ENCODE measurements around the gene CHRNA4. TPM values are rescaled to one million over a fixed set of nuclear protein-coding genes. Genes with fewer than 3 reads are reported as not detected.

The CHRNA4 gene
- total RNA-seq, 1 donor from 2014 or later = 165 TPM

GRCh38 chr20:63351811-63352591 lies 9.1 kb downstream of the CHRNA4 start:
- H3K4me1 Mint-ChIP-seq (ENCODE audit: low read depth, unreplicated experiment) = peaks cover 8% of the 10 kb centered on the region
- H3K9me3 Mint-ChIP-seq (ENCODE audit: unreplicated experiment) = peaks cover 19% of the 10 kb centered on the region
- H3K27me3 Mint-ChIP-seq (ENCODE audit: unreplicated experiment) = peaks cover 20% of the 10 kb centered on the region
- H3K4me3 Mint-ChIP-seq (ENCODE audit: unreplicated experiment) = peak overlapping the region; percentile 39
- TF ChIP-seq CTCF (IDR thresholded peaks at IDR 0.05; ENCODE audit: partially characterized antibody, unreplicated experiment) = no peak
- DNase-seq = peak; percentile 84
- H3K27ac Mint-ChIP-seq (ENCODE audit: unreplicated experiment) = peak overlapping the region; percentile 39
- peaks cover 9% of the 10 kb centered on the region for H3K36me3 Mint-ChIP-seq (ENCODE audit: unreplicated experiment)

GRCh38 chr20:63351326-63351700 lies 9.8 kb downstream of the CHRNA4 start:
- peaks cover 20% of the 10 kb centered on the region for H3K27me3 Mint-ChIP-seq (ENCODE audit: unreplicated experiment)
- peaks cover 8% of the 10 kb centered on the region for H3K4me1 Mint-ChIP-seq (ENCODE audit: low read depth, unreplicated experiment)
- no peak for TF ChIP-seq CTCF (IDR thresholded peaks at IDR 0.05; ENCODE audit: partially characterized antibody, unreplicated experiment)
- H3K36me3 Mint-ChIP-seq (ENCODE audit: unreplicated experiment) = peaks cover 9% of the 10 kb centered on the region
- DNase-seq = no peak
- H3K9me3 Mint-ChIP-seq (ENCODE audit: unreplicated experiment) = peaks cover 19% of the 10 kb centered on the region
- no peak overlapping the region for H3K4me3 Mint-ChIP-seq (ENCODE audit: unreplicated experiment)
- no peak overlapping the region for H3K27ac Mint-ChIP-seq (ENCODE audit: unreplicated experiment)

GRCh38 chr20:63350597-63351325 lies 10.4 kb downstream of the CHRNA4 start:
- H3K4me3 Mint-ChIP-seq (ENCODE audit: unreplicated experiment) = peak overlapping the region; percentile 70
- peaks cover 19% of the 10 kb centered on the region for H3K9me3 Mint-ChIP-seq (ENCODE audit: unreplicated experiment)
- peaks cover 8% of the 10 kb centered on the region for H3K4me1 Mint-ChIP-seq (ENCODE audit: low read depth, unreplicated experiment)
- peaks cover 20% of the 10 kb centered on the region for H3K27me3 Mint-ChIP-seq (ENCODE audit: unreplicated experiment)
- DNase-seq = no peak
- no peak for TF ChIP-seq CTCF (IDR thresholded peaks at IDR 0.05; ENCODE audit: partially characterized antibody, unreplicated experiment)
- H3K27ac Mint-ChIP-seq (ENCODE audit: unreplicated experiment) = peak overlapping the region; percentile 23
- peaks cover 9% of the 10 kb centered on the region for H3K36me3 Mint-ChIP-seq (ENCODE audit: unreplicated experiment)

GRCh38 chr20:63350196-63350595 lies 11.0 kb downstream of the CHRNA4 start:
- peaks cover 9% of the 10 kb centered on the region for H3K36me3 Mint-ChIP-seq (ENCODE audit: unreplicated experiment)
- peaks cover 20% of the 10 kb centered on the region for H3K27me3 Mint-ChIP-seq (ENCODE audit: unreplicated experiment)
- H3K9me3 Mint-ChIP-seq (ENCODE audit: unreplicated experiment) = peaks cover 19% of the 10 kb centered on the region
- TF ChIP-seq CTCF (IDR thresholded peaks at IDR 0.05; ENCODE audit: partially characterized antibody, unreplicated experiment) = no peak
- peak overlapping the region; percentile 23 for H3K27ac Mint-ChIP-seq (ENCODE audit: unreplicated experiment)
- DNase-seq = no peak
- peak overlapping the region; percentile 70 for H3K4me3 Mint-ChIP-seq (ENCODE audit: unreplicated experiment)
- H3K4me1 Mint-ChIP-seq (ENCODE audit: low read depth, unreplicated experiment) = peaks cover 8% of the 10 kb centered on the region

GRCh38 chr20:63349516-63349895 lies 11.6 kb downstream of the CHRNA4 start:
- Mint-ChIP-seq H3K9me3 (ENCODE audit: unreplicated experiment) (peaks cover 19% of the 10 kb centered on the region), H3K36me3 (ENCODE audit: unreplicated experiment) (peaks cover 9% of the 10 kb centered on the region), H3K27me3 (ENCODE audit: unreplicated experiment) (peaks cover 19% of the 10 kb centered on the region), H3K27ac (ENCODE audit: unreplicated experiment) (no peak overlapping the region), H3K4me3 (ENCODE audit: unreplicated experiment) (no peak overlapping the region), H3K4me1 (ENCODE audit: low read depth, unreplicated experiment) (peaks cover 3% of the 10 kb centered on the region)
- TF ChIP-seq CTCF (IDR thresholded peaks at IDR 0.05; ENCODE audit: partially characterized antibody, unreplicated experiment) = no peak
- DNase-seq = no peak

Data from glutamatergic neuron (in vitro differentiated cells).